DOHH2 (cell line): ENCODE measurements around the gene BABAM2.

Experiments
- H3F3A ChIP-seq: fragments of 200-600 bp; sonication (generic), shearing (Covaris generic); 2 replicates; pipeline ENCODE4 v1.6.0; 2016; ENCODE audit warnings: antibody characterized with exemption, mild to moderate bottlenecking; ENCODE audit not compliant: control insufficient read depth, insufficient read depth
- H3K27ac ChIP-seq: fragments of 200-600 bp; sonication (generic); 2 replicates; pipeline ENCODE4 v1.5.1; 2014; ENCODE audit warnings: low read depth, mild to moderate bottlenecking, low read length, moderate library complexity
- H3K27me3 ChIP-seq: fragments of 200-600 bp; sonication (generic); 2 replicates; pipeline ENCODE4 v1.6.1; 2014; ENCODE audit warnings: mild to moderate bottlenecking, low read length, mixed read lengths; ENCODE audit not compliant: control insufficient read depth
- H3K36me3 ChIP-seq: fragments of 200-600 bp; sonication (generic); 2 replicates; pipeline ENCODE4 v1.6.1; 2014; ENCODE audit warnings: mild to moderate bottlenecking, low read length, moderate library complexity, mixed read lengths; ENCODE audit not compliant: control insufficient read depth
- H3K4me1 ChIP-seq: fragments of 200-600 bp; sonication (generic); 2 replicates; pipeline ENCODE4 v1.6.1; 2014; ENCODE audit warnings: mild to moderate bottlenecking, low read length, mixed read lengths; ENCODE audit not compliant: control insufficient read depth
- H3K4me2 ChIP-seq: fragments of 200-600 bp; sonication (generic); 2 replicates; pipeline ENCODE4 v1.6.0; 2014; ENCODE audit warnings: mild to moderate bottlenecking, low read length, moderate library complexity
- H3K4me3 ChIP-seq: fragments of 200-600 bp; sonication (generic); 2 replicates; pipeline ENCODE4 v1.5.1; 2014; ENCODE audit warnings: mild to moderate bottlenecking, low read length, mixed read lengths
- H3K79me2 ChIP-seq: fragments of 200-600 bp; sonication (generic); 2 replicates; pipeline ENCODE4 v1.6.1; 2014; ENCODE audit warnings: mild to moderate bottlenecking, low read length, mixed read lengths; ENCODE audit not compliant: control insufficient read depth
- H3K9me2 ChIP-seq: fragments of 200-600 bp; sonication (generic); replicated peaks from 2 replicates; pipeline ENCODE4 v1.6.1; 2014; ENCODE audit warnings: mild to moderate bottlenecking, low read length, mixed read lengths; ENCODE audit not compliant: control insufficient read depth
- H3K9me3 ChIP-seq: fragments of 200-600 bp; sonication (generic); 2 replicates; pipeline ENCODE4 v1.6.1; 2014; ENCODE audit warnings: antibody characterized with exemption, low read length, mixed read lengths; ENCODE audit not compliant: control insufficient read depth, insufficient read depth
- H4K20me1 ChIP-seq: fragments of 200-600 bp; sonication (generic); 2 replicates; pipeline ENCODE4 v1.6.0; 2014; ENCODE audit warnings: low read depth, mild to moderate bottlenecking, antibody characterized with exemption, low read length, moderate library complexity; ENCODE audit not compliant: control insufficient read depth, insufficient read depth
- EZH2phosphoT487 ChIP-seq: fragments of 200-600 bp; sonication (generic); IDR thresholded peaks from 2 replicates; pipeline ENCODE4 v1.6.1; 2017; ENCODE audit warnings: borderline replicate concordance, mild to moderate bottlenecking, antibody characterized with exemption, low read length, moderate library complexity, mixed read lengths
- TF ChIP-seq, protein P1 (sequence below): fragments of 200-600 bp; sonication (generic); IDR thresholded peaks from one replicate; pipeline ENCODE4 v1.5.1; 2014; ENCODE audit warnings: antibody characterized with exemption, mild to moderate bottlenecking, low read depth, low read length; ENCODE audit not compliant: poor library complexity, severe bottlenecking

Gene BABAM2

GRCh38 chr2:28381225-28382180 lies 491.0 kb downstream of the BABAM2 start:
- H3F3A ChIP-seq, result no peaks in the 10 kb centered on the region
- no peak overlapping the region for H3K27ac ChIP-seq
- no peaks in the 10 kb centered on the region for H3K9me2 ChIP-seq
- TF ChIP-seq, protein P1, sequence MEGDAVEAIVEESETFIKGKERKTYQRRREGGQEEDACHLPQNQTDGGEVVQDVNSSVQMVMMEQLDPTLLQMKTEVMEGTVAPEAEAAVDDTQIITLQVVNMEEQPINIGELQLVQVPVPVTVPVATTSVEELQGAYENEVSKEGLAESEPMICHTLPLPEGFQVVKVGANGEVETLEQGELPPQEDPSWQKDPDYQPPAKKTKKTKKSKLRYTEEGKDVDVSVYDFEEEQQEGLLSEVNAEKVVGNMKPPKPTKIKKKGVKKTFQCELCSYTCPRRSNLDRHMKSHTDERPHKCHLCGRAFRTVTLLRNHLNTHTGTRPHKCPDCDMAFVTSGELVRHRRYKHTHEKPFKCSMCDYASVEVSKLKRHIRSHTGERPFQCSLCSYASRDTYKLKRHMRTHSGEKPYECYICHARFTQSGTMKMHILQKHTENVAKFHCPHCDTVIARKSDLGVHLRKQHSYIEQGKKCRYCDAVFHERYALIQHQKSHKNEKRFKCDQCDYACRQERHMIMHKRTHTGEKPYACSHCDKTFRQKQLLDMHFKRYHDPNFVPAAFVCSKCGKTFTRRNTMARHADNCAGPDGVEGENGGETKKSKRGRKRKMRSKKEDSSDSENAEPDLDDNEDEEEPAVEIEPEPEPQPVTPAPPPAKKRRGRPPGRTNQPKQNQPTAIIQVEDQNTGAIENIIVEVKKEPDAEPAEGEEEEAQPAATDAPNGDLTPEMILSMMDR, result no peak
- no peak for TF ChIP-seq EZH2phosphoT487
- H3K9me3 ChIP-seq, result no peaks in the 10 kb centered on the region
- H3K4me2 ChIP-seq, result no peak overlapping the region
- H4K20me1 ChIP-seq, result no peaks in the 10 kb centered on the region
- H3K4me1 ChIP-seq, result no peaks in the 10 kb centered on the region
- no peak overlapping the region for H3K4me3 ChIP-seq
- no peaks in the 10 kb centered on the region for H3K79me2 ChIP-seq
- no peaks in the 10 kb centered on the region for H3K36me3 ChIP-seq
- H3K27me3 ChIP-seq, result peaks cover 14% of the 10 kb centered on the region

- no peak overlapping the region for H3K27ac ChIP-seq
- no peaks in the 10 kb centered on the region for H3F3A ChIP-seq
- H4K20me1 ChIP-seq, result no peaks in the 10 kb centered on the region
- H3K9me3 ChIP-seq, result no peaks in the 10 kb centered on the region
- no peak overlapping the region for H3K4me2 ChIP-seq
- H3K9me2 ChIP-seq, result no peaks in the 10 kb centered on the region
- no peaks in the 10 kb centered on the region for H3K36me3 ChIP-seq
- no peak overlapping the region for H3K4me3 ChIP-seq
- H3K79me2 ChIP-seq, result no peaks in the 10 kb centered on the region
- TF ChIP-seq EZH2phosphoT487, result no peak
- TF ChIP-seq, protein P1, result no peak
- no peaks in the 10 kb centered on the region for H3K4me1 ChIP-seq
- H3K27me3 ChIP-seq, result peaks cover 19% of the 10 kb centered on the region
Measured at GRCh38 chr2:28382755-28383154, 492.2 kb downstream of the BABAM2 start.

DNA sequence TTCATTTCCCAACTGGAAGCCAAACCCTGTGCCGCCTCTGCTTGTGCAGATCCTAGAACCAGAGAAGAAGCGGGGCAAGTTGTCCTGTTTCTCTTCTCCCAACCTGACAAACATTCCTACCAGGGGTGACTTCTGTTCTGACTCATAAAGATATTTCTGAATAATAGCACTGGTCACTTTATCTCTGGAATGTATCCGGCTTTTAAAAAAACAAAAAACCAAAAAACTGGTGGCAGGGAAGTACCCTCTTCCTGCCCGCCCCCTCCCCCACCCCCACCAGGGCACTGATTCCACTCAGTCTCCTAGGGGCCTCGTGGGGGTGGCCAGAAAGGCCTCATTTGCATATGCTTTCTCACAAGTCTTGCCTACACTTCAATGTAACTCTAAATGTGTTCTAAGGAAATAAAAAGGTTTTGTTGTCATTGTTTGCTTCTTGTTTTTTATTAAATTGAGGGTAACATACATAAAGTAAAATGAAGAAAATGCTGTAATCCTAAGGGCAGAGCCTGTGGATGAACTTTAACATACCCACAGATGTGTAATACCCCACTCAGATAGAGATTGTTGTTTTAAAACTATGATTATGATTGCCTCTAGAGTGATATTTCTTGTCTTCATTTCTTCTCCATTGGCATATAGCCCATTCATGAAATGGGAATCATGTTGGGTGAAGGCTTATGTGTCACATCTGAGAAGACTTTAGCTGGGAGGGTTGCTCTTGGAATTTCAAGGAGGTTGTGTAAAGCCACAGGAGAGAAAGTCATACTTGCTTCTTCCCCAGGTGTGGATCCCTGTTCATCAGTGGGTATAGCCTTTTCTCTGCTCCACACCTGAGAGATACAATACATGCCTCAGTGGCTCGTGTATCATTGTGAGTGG lies 496.8 kb downstream of the BABAM2 start:
- Histone ChIP-seq H3K36me3 (no peaks in the 10 kb centered on the region), H3K4me1 (peaks cover 15% of the 10 kb centered on the region), H3K79me2 (no peaks in the 10 kb centered on the region), H3K9me2 (no peaks in the 10 kb centered on the region), H3K4me2 (no peak overlapping the region), H3K4me3 (no peak overlapping the region), H3K27me3 (peaks cover 44% of the 10 kb centered on the region), H3K27ac (no peak overlapping the region), H3K9me3 (no peaks in the 10 kb centered on the region), H4K20me1 (no peaks in the 10 kb centered on the region), H3F3A (no peaks in the 10 kb centered on the region)
- TF ChIP-seq, protein P1, result no peak
- no peak for TF ChIP-seq EZH2phosphoT487
